ENCODE data around the gene KDM2B.
"Not testable (repeated sequence)": the region's sequence is repeated elsewhere in the genome, so short reads cannot be mapped to it uniquely, and the experiment has no call there.

- not testable (repeated sequence) for TF ChIP-seq EZH2 (IDR thresholded peaks at IDR 0.05; ENCODE audit: borderline replicate concordance, low read depth, low read length, poor library complexity, severe bottlenecking); CTCF (conservative IDR thresholded peaks at IDR 0.05; ENCODE audit: low read depth, low read length)
These were observed 2.5 kb upstream of the KDM2B start for GRCh38 chr12:121583334-121583661.
